CD8-positive, alpha-beta memory T cell (primary cell): ENCODE data around the gene RNF19B. TPM values are rescaled to one million over a fixed set of nuclear protein-coding genes. Genes with fewer than 3 reads are reported as not detected.
A peak's percentile ranks its signal among the peaks of the same experiment; 100 is the strongest.
"Not testable (repeated sequence)": the region's sequence is repeated elsewhere in the genome, so short reads cannot be mapped to it uniquely, and the experiment has no call there.

Experiments used
- CTCF ChIA-PET: fragments of 350-600 bp; sonication (Branson Sonifier 250); formaldehyde crosslinking; loops from one replicate; lab custom pipeline; 2021; ENCODE audit warnings: antibody characterized with exemption; lab: Charles Lee
- POLR2A ChIA-PET: fragments of 350-600 bp; sonication (Branson Sonifier 250); formaldehyde crosslinking; loops from one replicate; lab custom pipeline; 2021; ENCODE audit warnings: antibody characterized with exemption; lab: Charles Lee
- DNase-seq, 5 donors: peaks; one replicate each; pipeline versions ENCODE4 v3.0.0 to v3.0.0-alpha.2; 2020 to 2022; ENCODE audit warnings: mixed read lengths in 1 of 5
- H3K27ac ChIP-seq: one replicate; pipeline ENCODE4 v1.7.0; 2013; ENCODE audit warnings: low read depth, mild to moderate bottlenecking, low read length, moderate library complexity
- H3K27me3 ChIP-seq: 2 replicates; pipeline ENCODE4 v1.7.0; 2013; ENCODE audit warnings: low read length, mild to moderate bottlenecking; ENCODE audit not compliant: insufficient read depth, poor library complexity, severe bottlenecking
- H3K36me3 ChIP-seq: 2 replicates; pipeline ENCODE4 v1.7.0; 2013; ENCODE audit warnings: mild to moderate bottlenecking, low read length, moderate library complexity; ENCODE audit not compliant: insufficient read depth
- H3K4me1 ChIP-seq: 2 replicates; pipeline ENCODE4 v1.7.0; 2013; ENCODE audit warnings: mild to moderate bottlenecking, low read length, moderate library complexity; ENCODE audit not compliant: insufficient read depth
- H3K4me3 ChIP-seq: 2 replicates; pipeline ENCODE4 v1.7.0; 2013; ENCODE audit warnings: mild to moderate bottlenecking, low read length
- H3K9me3 ChIP-seq: 2 replicates; pipeline ENCODE4 v1.7.0; 2013; ENCODE audit warnings: mild to moderate bottlenecking, low read length
- H3K27ac Mint-ChIP-seq, 8 donors: one replicate each; pipeline ENCODE4 v1.8.0; 2020 to 2021; ENCODE audit warnings: mixed read lengths in 8 of 8, mild to moderate bottlenecking in 6 of 8, inconsistent platforms in 3 of 8, moderate library complexity in 3 of 8
- H3K27me3 Mint-ChIP-seq, 2 donors: one replicate each; pipeline ENCODE4 v1.8.0; 2020 to 2021; ENCODE audit warnings: mixed read lengths in 2 of 2, mild to moderate bottlenecking in 1 of 2, moderate library complexity in 1 of 2
- H3K36me3 Mint-ChIP-seq, 3 donors: one replicate each; pipeline ENCODE4 v1.8.0; 2020 to 2021; ENCODE audit warnings: mixed read lengths in 3 of 3, inconsistent platforms in 1 of 3, mild to moderate bottlenecking in 1 of 3
- H3K4me1 Mint-ChIP-seq, 3 donors: one replicate each; pipeline ENCODE4 v1.8.0; 2020 to 2021; ENCODE audit warnings: mixed read lengths in 3 of 3, inconsistent platforms in 1 of 3, mild to moderate bottlenecking in 1 of 3
- H3K4me3 Mint-ChIP-seq, 7 donors: one replicate each; pipeline ENCODE4 v1.8.0; 2020 to 2021; ENCODE audit warnings: mixed read lengths in 7 of 7, mild to moderate bottlenecking in 6 of 7, moderate library complexity in 4 of 7, inconsistent platforms in 2 of 7
- H3K9me3 Mint-ChIP-seq, 5 donors: one replicate each; pipeline ENCODE4 v1.8.0; 2020 to 2022; ENCODE audit warnings: mixed read lengths in 5 of 5, mild to moderate bottlenecking in 3 of 5, moderate library complexity in 2 of 5, inconsistent platforms in 1 of 5
- polyA plus RNA-seq: library from polyadenylated mRNA; unstranded; fragments of 300-500 nt; fragmentation: Illumina TruSeq; gene quantifications from one replicate; pipeline ENCODE4 v1.2.3, GENCODE V29; 2021
- total RNA-seq, 2 experiments: library from RNA; stranded (reverse); gene quantifications; one replicate each; pipeline ENCODE4 v1.2.3, GENCODE V29; 2021

The RNF19B gene
- total and polyA plus RNA-seq, 3 experiments from 2014 or later: 4.3 to 39.9 (median 39.6) TPM

GRCh38 chr1:32983020-32983419, 18.4 kb upstream of the RNF19B start:
- H3K9me3 ChIP-seq: no peaks in the 10 kb centered on the region
- DNase-seq: no peak
- ChIA-PET POLR2A (no interaction called here), CTCF (no interaction called here)
- no peaks in the 10 kb centered on the region for H3K36me3 ChIP-seq
- H3K4me3 Mint-ChIP-seq: no peak overlapping the region
- no peaks in the 10 kb centered on the region for H3K27me3 ChIP-seq
- H3K9me3 Mint-ChIP-seq: no peaks in the 10 kb centered on the region
- peaks cover 18 to 39% (median 36%) of the 10 kb centered on the region in 3 donors for H3K4me1 Mint-ChIP-seq
- peak overlapping the region in 6 of 8 donors; percentile 17 to 98 (median 86) for H3K27ac Mint-ChIP-seq
- H3K4me3 ChIP-seq: no peak overlapping the region
- H3K27ac ChIP-seq: no peak overlapping the region
- peaks cover 15% of the 10 kb centered on the region for H3K4me1 ChIP-seq
- H3K27me3 Mint-ChIP-seq: peaks cover 0 to 2% of the 10 kb centered on the region in 2 donors
- peaks cover 0 to 2% (median 0%) of the 10 kb centered on the region in 3 donors for H3K36me3 Mint-ChIP-seq

- Mint-ChIP-seq H3K4me3 (peak overlapping the region; percentile 73 to 88 (median 83)), H3K4me1 (peaks cover 18 to 39% (median 36%) of the 10 kb centered on the region in 3 donors), H3K27me3 (peaks cover 0 to 2% of the 10 kb centered on the region in 2 donors), H3K36me3 (peaks cover 0 to 2% (median 0%) of the 10 kb centered on the region in 3 donors), H3K27ac (peak overlapping the region; percentile 93 to 99 (median 98)), H3K9me3 (no peaks in the 10 kb centered on the region)
- peak overlapping the region; percentile 40 for H3K4me3 ChIP-seq
- POLR2A ChIA-PET: interaction anchor here (0.6 to 2.0 kb wide), 6 partner anchors 12 to 201 kb away, joined by 3 to 27 read pairs (median 4); partner anchors contain the start of genes RNF19B and TRIM62
- CTCF ChIA-PET: interaction anchor here (0.9 to 1.6 kb wide), 6 partner anchors 11 to 146 kb away, joined by 3 to 6 read pairs (median 4); no protein-coding TSS in a partner anchor
- no peaks in the 10 kb centered on the region for H3K27me3 ChIP-seq
- H3K36me3 ChIP-seq: no peaks in the 10 kb centered on the region
- H3K4me1 ChIP-seq: peaks cover 15% of the 10 kb centered on the region
- H3K27ac ChIP-seq: peak overlapping the region; percentile 79
- H3K9me3 ChIP-seq: no peaks in the 10 kb centered on the region
- DNase-seq: peak; percentile 34 to 73 (median 56)
These were observed 16.6 kb upstream of the RNF19B start for GRCh38 chr1:32981003-32981901.

DNA sequence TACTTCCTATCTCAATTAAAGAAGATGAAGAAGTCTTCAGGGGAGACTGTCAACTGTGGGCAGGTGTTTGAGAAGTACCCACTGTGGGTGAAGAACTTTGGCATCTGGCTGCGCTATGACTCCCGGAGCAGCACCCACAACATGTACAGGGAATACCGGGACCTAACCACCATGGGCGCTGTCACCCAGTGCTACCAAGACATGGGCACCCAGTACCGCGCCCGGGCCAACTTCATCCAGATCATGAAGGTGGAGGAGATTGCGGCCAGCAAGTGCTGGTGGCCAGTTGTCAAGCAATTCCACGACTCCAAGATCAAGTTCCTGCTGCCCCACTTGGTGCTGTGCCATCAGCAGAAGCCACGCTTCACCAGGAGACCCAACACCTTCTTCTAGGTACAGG, 15.5 kb upstream of the RNF19B start:
- Histone ChIP-seq H3K4me3 (no peak overlapping the region), H3K4me1 (peaks cover 15% of the 10 kb centered on the region), H3K27ac (no peak overlapping the region), H3K36me3 (no peaks in the 10 kb centered on the region), H3K9me3 (no peaks in the 10 kb centered on the region), H3K27me3 (no peaks in the 10 kb centered on the region)
- no peak for DNase-seq
- no peaks in the 10 kb centered on the region for H3K9me3 Mint-ChIP-seq
- H3K36me3 Mint-ChIP-seq: peaks cover 0 to 2% (median 0%) of the 10 kb centered on the region in 3 donors
- H3K27me3 Mint-ChIP-seq: peaks cover 0 to 3% of the 10 kb centered on the region in 2 donors
- peak overlapping the region in 6 of 8 donors; percentile 39 to 98 (median 82) for H3K27ac Mint-ChIP-seq
- ChIA-PET POLR2A (interaction anchor here (2.0 kb wide), 1 partner anchor 15 kb away, joined by 27 read pairs; the partner anchor contains the start of gene RNF19B), CTCF (interaction anchor here (1.4 kb wide), 1 partner anchor 104 kb away, joined by 3 read pairs; no protein-coding TSS in a partner anchor)
- peaks cover 18 to 39% (median 36%) of the 10 kb centered on the region in 3 donors for H3K4me1 Mint-ChIP-seq
- H3K4me3 Mint-ChIP-seq: peak overlapping the region in 2 of 7 donors; percentile 19 to 77

- peaks cover 0 to 1% of the 10 kb centered on the region in 2 donors for H3K27me3 Mint-ChIP-seq
- Histone ChIP-seq H3K4me1 (peaks cover 15% of the 10 kb centered on the region), H3K9me3 (no peaks in the 10 kb centered on the region), H3K27me3 (no peaks in the 10 kb centered on the region), H3K36me3 (no peaks in the 10 kb centered on the region), H3K4me3 (no peak overlapping the region), H3K27ac (no peak overlapping the region)
- no peak overlapping the region for H3K27ac Mint-ChIP-seq
- CTCF ChIA-PET: no interaction called here
- H3K4me3 Mint-ChIP-seq: peak overlapping the region in 1 of 7 donors; percentile 13
- DNase-seq: no peak
- POLR2A ChIA-PET: no interaction called here
- no peaks in the 10 kb centered on the region for H3K9me3 Mint-ChIP-seq
- H3K36me3 Mint-ChIP-seq: peaks cover 0 to 2% (median 0%) of the 10 kb centered on the region in 3 donors
- H3K4me1 Mint-ChIP-seq: peaks cover 15 to 29% (median 26%) of the 10 kb centered on the region in 3 donors
These were observed 14.2 kb upstream of the RNF19B start for GRCh38 chr1:32978854-32979253.

DNA sequence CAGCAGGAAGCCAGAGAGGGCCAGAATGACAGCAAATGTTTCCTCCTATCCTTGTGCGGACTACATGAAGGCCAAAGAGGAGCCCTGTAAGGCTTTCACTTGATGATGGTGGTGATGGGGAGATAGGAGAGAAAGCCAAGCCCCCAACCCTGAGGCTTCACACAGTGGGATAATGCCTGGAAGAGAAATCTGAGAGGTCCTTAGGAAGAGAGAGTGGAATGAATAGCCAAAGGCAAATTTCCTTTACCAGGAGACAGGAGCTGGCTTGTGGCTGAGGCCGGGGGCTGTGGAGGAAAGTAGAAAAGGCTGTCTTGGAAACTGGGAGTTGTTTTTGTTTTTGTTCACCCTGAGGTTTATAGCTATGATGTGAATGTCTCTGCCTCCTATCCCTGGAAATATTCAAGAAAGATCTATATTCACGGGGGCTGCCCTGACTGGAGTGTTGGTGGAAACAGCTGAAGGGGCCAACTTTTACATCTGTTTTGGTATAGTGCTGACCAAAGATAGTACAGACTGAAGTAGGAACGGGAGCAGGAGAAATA, 13.0 kb upstream of the RNF19B start:
- ChIA-PET CTCF (no interaction called here), POLR2A (no interaction called here)
- no peak overlapping the region for H3K4me3 ChIP-seq
- H3K9me3 ChIP-seq: no peaks in the 10 kb centered on the region
- H3K27ac ChIP-seq: no peak overlapping the region
- H3K4me1 Mint-ChIP-seq: peaks cover 15 to 28% (median 22%) of the 10 kb centered on the region in 3 donors
- peak overlapping the region in 1 of 7 donors; percentile 45 for H3K4me3 Mint-ChIP-seq
- no peaks in the 10 kb centered on the region for H3K36me3 ChIP-seq
- H3K4me1 ChIP-seq: peaks cover 21% of the 10 kb centered on the region
- peaks cover 6% of the 10 kb centered on the region for H3K27me3 ChIP-seq
- peaks cover 0 to 2% (median 0%) of the 10 kb centered on the region in 3 donors for H3K36me3 Mint-ChIP-seq
- peak overlapping the region in 2 of 8 donors; percentile 43 to 62 for H3K27ac Mint-ChIP-seq
- DNase-seq: no peak
- H3K27me3 Mint-ChIP-seq: peaks cover 4% of the 10 kb centered on the region in 2 donors
- H3K9me3 Mint-ChIP-seq: no peaks in the 10 kb centered on the region

- H3K9me3 Mint-ChIP-seq, DNase-seq, H3K9me3 ChIP-seq, POLR2A ChIA-PET, H3K4me3 Mint-ChIP-seq, H3K4me1 ChIP-seq, CTCF ChIA-PET, H3K36me3 ChIP-seq, H3K27ac Mint-ChIP-seq, H3K36me3 Mint-ChIP-seq, H3K4me3 ChIP-seq, H3K27ac ChIP-seq: not testable (repeated sequence)
- peaks cover 24% of the 10 kb centered on the region for H3K27me3 ChIP-seq
- H3K27me3 Mint-ChIP-seq: peaks cover 12 to 24% of the 10 kb centered on the region in 2 donors
- peaks cover 5 to 13% (median 9%) of the 10 kb centered on the region in 3 donors for H3K4me1 Mint-ChIP-seq
These were observed 10.4 kb upstream of the RNF19B start for GRCh38 chr1:32975055-32975454.

DNA sequence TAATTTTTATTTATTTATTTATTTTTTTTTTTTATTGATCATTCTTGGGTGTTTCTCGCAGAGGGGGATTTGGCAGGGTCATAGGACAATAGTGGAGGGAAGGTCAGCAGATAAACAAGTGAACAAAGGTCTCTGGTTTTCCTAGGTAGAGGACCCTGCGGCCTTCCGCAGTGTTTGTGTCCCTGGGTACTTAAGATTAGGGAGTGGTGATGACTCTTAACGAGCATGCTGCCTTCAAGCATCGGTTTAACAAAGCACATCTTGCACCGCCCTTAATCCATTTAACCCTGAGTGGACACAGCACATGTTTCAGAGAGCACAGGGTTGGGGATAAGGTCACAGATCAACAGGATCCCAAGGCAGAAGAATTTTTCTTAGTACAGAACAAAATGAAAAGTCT, 8.8 kb upstream of the RNF19B start:
- H3K36me3 ChIP-seq, H3K27ac Mint-ChIP-seq, CTCF ChIA-PET, H3K36me3 Mint-ChIP-seq, H3K9me3 ChIP-seq, H3K27ac ChIP-seq, H3K4me3 ChIP-seq, H3K4me1 ChIP-seq, DNase-seq, H3K4me3 Mint-ChIP-seq, H3K9me3 Mint-ChIP-seq, POLR2A ChIA-PET: not testable (repeated sequence)
- H3K27me3 Mint-ChIP-seq: peaks cover 12 to 24% of the 10 kb centered on the region in 2 donors
- peaks cover 24% of the 10 kb centered on the region for H3K27me3 ChIP-seq
- peaks cover 5 to 11% (median 9%) of the 10 kb centered on the region in 3 donors for H3K4me1 Mint-ChIP-seq
